ENCODE results near the gene ADGRE1.

GRCh38 chr19:6847828-6848200 lies 39.6 kb upstream of the ADGRE1 start:
- no peak for TF ChIP-seq CTCF (conservative IDR thresholded peaks at IDR 0.05; ENCODE audit: low read length)
- TF ChIP-seq EZH2phosphoT487 (IDR thresholded peaks at IDR 0.05; ENCODE audit: borderline replicate concordance, low read depth, low read length): no peak

Measured in OCI-LY7 (cell line).